ENCODE results near the gene HINFP. TPM values are rescaled to one million over a fixed set of nuclear protein-coding genes. Genes with fewer than 3 reads are reported as not detected.

Gene HINFP
- total and polyA plus RNA-seq, 4 donors: 10.4 to 24.5 (median 17.8) TPM

GRCh38 chr11:119091178-119091577 lies 30.2 kb upstream of the HINFP start:
- 81 to 85% methylated on average over 9 of the region's 9 CpGs for WGBS, 2 donors
- H3K36me3 ChIP-seq (ENCODE audit: control insufficient read depth in 4 of 4, insufficient read depth in 4 of 4, low read length in 4 of 4): peaks cover 0 to 17% (median 8%) of the 10 kb centered on the region in 4 donors
- H3K4me3 ChIP-seq: no peak overlapping the region
- peak overlapping the region in 1 of 2 donors; percentile 9 for H3K27ac ChIP-seq (ENCODE audit: low read depth in 1 of 2, low read length in 1 of 2)
- peaks cover 8 to 39% (median 18%) of the 10 kb centered on the region in 5 donors for H3K4me1 ChIP-seq (ENCODE audit: control insufficient read depth in 5 of 5, insufficient read depth in 5 of 5, low read length in 5 of 5)
- DNase-seq (peak in 2 of 3 donors; percentile 60 to 78), ATAC-seq (ENCODE audit: insufficient read depth, low FRiP score) (no peak)
- no peaks in the 10 kb centered on the region for H3K27me3 ChIP-seq (ENCODE audit: control insufficient read depth in 3 of 3, insufficient read depth in 3 of 3, low read length in 2 of 3)
- no peaks in the 10 kb centered on the region for H3K9me3 ChIP-seq (ENCODE audit: control insufficient read depth in 4 of 4, insufficient read depth in 3 of 4, low read length in 3 of 4)
- H3K9ac ChIP-seq (ENCODE audit: insufficient read depth in 1 of 2, low read length in 2 of 2): peak overlapping the region in 1 of 2 donors; percentile 14
- no peak for TF ChIP-seq CTCF (IDR thresholded peaks at IDR 0.05; ENCODE audit: control extremely low read depth, extremely low read depth)

- Histone ChIP-seq H3K9me3 (ENCODE audit: control insufficient read depth in 4 of 4, insufficient read depth in 3 of 4, low read length in 3 of 4) (no peaks in the 10 kb centered on the region), H3K27me3 (ENCODE audit: control insufficient read depth in 3 of 3, insufficient read depth in 3 of 3, low read length in 2 of 3) (no peaks in the 10 kb centered on the region), H3K9ac (ENCODE audit: insufficient read depth in 1 of 2, low read length in 2 of 2) (no peak overlapping the region), H3K4me1 (ENCODE audit: control insufficient read depth in 5 of 5, insufficient read depth in 5 of 5, low read length in 5 of 5) (peaks cover 8 to 39% (median 18%) of the 10 kb centered on the region in 5 donors), H3K36me3 (ENCODE audit: control insufficient read depth in 4 of 4, insufficient read depth in 4 of 4, low read length in 4 of 4) (peaks cover under 1 to 24% (median 15%) of the 10 kb centered on the region in 4 donors), H3K27ac (ENCODE audit: low read depth in 1 of 2, low read length in 1 of 2) (no peak overlapping the region), H3K4me3 (no peak overlapping the region)
- 85 to 87% methylated on average over 13 of the region's 13 CpGs for WGBS, 2 donors
- no peak for ATAC-seq (ENCODE audit: insufficient read depth, low FRiP score)
- no peak for DNase-seq
- no peak for TF ChIP-seq CTCF (IDR thresholded peaks at IDR 0.05; ENCODE audit: control extremely low read depth, extremely low read depth)
These were observed 29.2 kb upstream of the HINFP start for GRCh38 chr11:119091966-119092879.

- Histone ChIP-seq H3K4me1 (ENCODE audit: control insufficient read depth in 5 of 5, insufficient read depth in 5 of 5, low read length in 5 of 5) (peaks cover 8 to 39% (median 18%) of the 10 kb centered on the region in 5 donors), H3K4me3 (no peak overlapping the region), H3K27ac (ENCODE audit: low read depth in 1 of 2, low read length in 1 of 2) (no peak overlapping the region), H3K9me3 (ENCODE audit: control insufficient read depth in 4 of 4, insufficient read depth in 3 of 4, low read length in 3 of 4) (no peaks in the 10 kb centered on the region), H3K9ac (ENCODE audit: insufficient read depth in 1 of 2, low read length in 2 of 2) (peak overlapping the region; percentile 70 to 77), H3K36me3 (ENCODE audit: control insufficient read depth in 4 of 4, insufficient read depth in 4 of 4, low read length in 4 of 4) (peaks cover 5 to 33% (median 23%) of the 10 kb centered on the region in 4 donors), H3K27me3 (ENCODE audit: control insufficient read depth in 3 of 3, insufficient read depth in 3 of 3, low read length in 2 of 3) (no peaks in the 10 kb centered on the region)
- DNase-seq: peak in 1 of 3 donors; percentile 46
- 52 to 69% methylated on average over 12 of the region's 12 CpGs for WGBS, 2 donors
- TF ChIP-seq CTCF (IDR thresholded peaks at IDR 0.05; ENCODE audit: control extremely low read depth, extremely low read depth): no peak
- no peak for ATAC-seq (ENCODE audit: insufficient read depth, low FRiP score)
These were observed 28.2 kb upstream of the HINFP start for GRCh38 chr11:119092880-119093842.
